H1 (cell line): ENCODE results near the gene ADRB2. TPM values are rescaled to one million over a fixed set of nuclear protein-coding genes. Genes with fewer than 3 reads are reported as not detected.

Experiments used
- CTCF ChIA-PET: fragments of 300-600 bp; sonication (Branson Sonifier 250); formaldehyde crosslinking; loops from one replicate; lab custom pipeline; 2021; ENCODE audit not compliant: partially characterized antibody; lab: Charles Lee
- POLR2A ChIA-PET: fragments of 300-600 bp; sonication (Branson Sonifier 250); formaldehyde crosslinking; loops from one replicate; lab custom pipeline; 2021; ENCODE audit warnings: inconsistent platforms; ENCODE audit not compliant: partially characterized antibody; lab: Charles Lee
- DNase-seq, 2 experiments: peaks; one replicate each; pipeline versions ENCODE4 v3.0.0 to v3.0.0-alpha.2; 2010 to 2022; ENCODE audit warnings: low spot score in 2 of 2, low read depth in 1 of 2, mixed read lengths in 1 of 2
- FAIRE-seq: peaks from 2 replicates; lab custom pipeline; 2011; peaks lifted over from hg19 to GRCh38; lab: Jason Lieb, UNC
- H2AFZ ChIP-seq: 2 replicates; pipeline ENCODE4 v1.8.1; 2012; ENCODE audit warnings: low read length, inconsistent platforms
- H2AK5ac ChIP-seq: 2 replicates; pipeline ENCODE4 v1.6.1; 2013; ENCODE audit warnings: low read depth, low read length
- H2BK120ac ChIP-seq: replicated peaks from 2 replicates; pipeline ENCODE3; 2013; ENCODE audit warnings: low read depth, low read length, inconsistent platforms
- H2BK12ac ChIP-seq: 2 replicates; pipeline ENCODE4 v1.6.1; 2013; ENCODE audit warnings: low read depth, low read length
- H2BK15ac ChIP-seq: 2 replicates; pipeline ENCODE4 v1.6.1; 2013; ENCODE audit warnings: low read length
- H2BK20ac ChIP-seq: 2 replicates; pipeline ENCODE4 v1.6.1; 2013; ENCODE audit warnings: low read length
- H2BK5ac ChIP-seq: 2 replicates; pipeline ENCODE4 v1.6.1; 2013; ENCODE audit warnings: low read depth, low read length
- H3K14ac ChIP-seq: 2 replicates; pipeline ENCODE4 v1.6.1; 2013; ENCODE audit warnings: inconsistent platforms; ENCODE audit not compliant: insufficient read length
- H3K18ac ChIP-seq: 2 replicates; pipeline ENCODE4 v1.6.1; 2013; ENCODE audit warnings: low read length; ENCODE audit errors: extremely low read depth
- H3K23ac ChIP-seq: 2 replicates; pipeline ENCODE4 v1.6.1; 2013; ENCODE audit warnings: inconsistent platforms; ENCODE audit not compliant: insufficient read length
- H3K23me2 ChIP-seq: 2 replicates; pipeline ENCODE4 v1.6.1; 2013; ENCODE audit warnings: low read depth, low read length
- H3K27ac ChIP-seq: 2 replicates; pipeline ENCODE4 v1.6.1; 2011; ENCODE audit warnings: low read depth, low read length, inconsistent platforms
- H3K27me3 ChIP-seq, 4 experiments: replicated peaks in 1 of 4; 1 replicate in 1 of 4; 2 replicates in 3 of 4; pipeline versions ENCODE4 v1.6.1 to v1.8.1; 2011 to 2013; ENCODE audit warnings: low read length in 3 of 4, mild to moderate bottlenecking in 3 of 4, inconsistent platforms in 2 of 4, mixed read lengths in 2 of 4, moderate library complexity in 1 of 4; ENCODE audit not compliant: control insufficient read depth in 3 of 4, insufficient read depth in 3 of 4; ENCODE audit errors: extremely low read depth in 1 of 4
- H3K36me3 ChIP-seq, 4 experiments: 2 replicates each; pipeline versions ENCODE4 v1.6.1 to v1.8.1; 2011 to 2013; ENCODE audit warnings: mild to moderate bottlenecking in 4 of 4, low read length in 3 of 4, moderate library complexity in 2 of 4, control low read depth in 1 of 4, inconsistent platforms in 1 of 4; ENCODE audit not compliant: insufficient read depth in 4 of 4, control insufficient read depth in 2 of 4
- H3K4ac ChIP-seq: replicated peaks from 2 replicates; pipeline ENCODE3; 2013; ENCODE audit warnings: low read length, low read depth, mixed read lengths, inconsistent platforms; ENCODE audit not compliant: insufficient read length
- H3K4me1 ChIP-seq, 4 experiments: replicated peaks in 1 of 4; 1 replicate in 1 of 4; 2 replicates in 3 of 4; pipeline versions ENCODE4 v1.6.1 to v1.8.1; 2011 to 2013; ENCODE audit warnings: low read length in 3 of 4, inconsistent platforms in 2 of 4, mixed read lengths in 1 of 4; ENCODE audit not compliant: insufficient read depth in 4 of 4, control insufficient read depth in 3 of 4
- H3K4me2 ChIP-seq, 2 experiments: 2 replicates each; pipeline versions ENCODE4 v1.6.1 to v1.8.1; 2011 to 2013; ENCODE audit warnings: low read depth in 2 of 2, low read length in 2 of 2, control low read depth in 1 of 2, inconsistent platforms in 1 of 2, mild to moderate bottlenecking in 1 of 2; ENCODE audit not compliant: insufficient read depth in 1 of 2
- H3K4me3 ChIP-seq, 4 experiments: fragments of 200-600, 300-600 bp in 1 of 4; sonication (generic), shearing (Covaris generic), sonication (Bioruptor Twin) in 1 of 4; 2 replicates each; pipeline versions ENCODE4 v1.5.1 to v1.8.1; 2011 to 2016; ENCODE audit warnings: low read length in 4 of 4, low read depth in 3 of 4, control low read depth in 2 of 4, inconsistent platforms in 2 of 4, mild to moderate bottlenecking in 2 of 4, mixed read lengths in 1 of 4, moderate library complexity in 1 of 4; ENCODE audit not compliant: insufficient read depth in 2 of 4; ENCODE audit errors: extremely low read depth in 1 of 4
- H3K56ac ChIP-seq: replicated peaks from 2 replicates; pipeline ENCODE3; 2013; ENCODE audit warnings: low read depth, mild to moderate bottlenecking, mixed read lengths, low read length, inconsistent platforms; ENCODE audit not compliant: insufficient read length
- H3K79me1 ChIP-seq: 2 replicates; pipeline ENCODE4 v1.6.1; 2013; ENCODE audit warnings: low read depth, low read length, control low read depth
- H3K79me2 ChIP-seq, 2 experiments: 2 replicates each; pipeline versions ENCODE4 v1.6.1 to v1.8.1; 2012 to 2013; ENCODE audit warnings: low read length in 2 of 2, mild to moderate bottlenecking in 2 of 2, inconsistent platforms in 1 of 2; ENCODE audit not compliant: insufficient read depth in 2 of 2, control insufficient read depth in 1 of 2
- H3K9ac ChIP-seq, 4 experiments: replicated peaks in 1 of 4; 1 replicate in 1 of 4; 2 replicates in 3 of 4; pipeline versions ENCODE4 v1.6.1 to v1.8.1; 2011 to 2013; ENCODE audit warnings: low read depth in 3 of 4, low read length in 3 of 4, control low read depth in 2 of 4, mild to moderate bottlenecking in 2 of 4, moderate library complexity in 2 of 4, inconsistent platforms in 1 of 4; ENCODE audit errors: extremely low read depth in 1 of 4
- H3K9me3 ChIP-seq, 2 experiments: 2 replicates each; pipeline versions ENCODE4 v1.6.1 to v1.8.1; 2012 to 2013; ENCODE audit warnings: mild to moderate bottlenecking in 2 of 2, moderate library complexity in 2 of 2, control low read depth in 1 of 2, inconsistent platforms in 1 of 2, low read depth in 1 of 2, low read length in 1 of 2, mixed read lengths in 1 of 2; ENCODE audit not compliant: insufficient read depth in 2 of 2
- H4K20me1 ChIP-seq, 2 experiments: replicated peaks in 1 of 2; 2 replicates each; pipeline versions ENCODE3 to v1.8.1; 2011 to 2013; ENCODE audit warnings: inconsistent platforms in 2 of 2, low read length in 2 of 2, mild to moderate bottlenecking in 1 of 2; ENCODE audit not compliant: insufficient read depth in 2 of 2, control insufficient read depth in 1 of 2
- H4K5ac ChIP-seq: 2 replicates; pipeline ENCODE4 v1.6.1; 2013; ENCODE audit warnings: low read length, low read depth, mixed read lengths, inconsistent platforms; ENCODE audit not compliant: insufficient read length
- H4K8ac ChIP-seq: 2 replicates; pipeline ENCODE4 v1.8.0; 2013; ENCODE audit warnings: mild to moderate bottlenecking, moderate library complexity, low read length, inconsistent platforms; ENCODE audit not compliant: insufficient read depth; ENCODE audit errors: extremely low read depth
- H4K91ac ChIP-seq: replicated peaks from 2 replicates; pipeline ENCODE3; 2013; ENCODE audit warnings: low read length, mixed read lengths, inconsistent platforms; ENCODE audit not compliant: insufficient read length
- CBX8 ChIP-seq: fragments of 300-800, 300-1000 bp; sonication (generic); IDR thresholded peaks from 2 replicates; pipeline ENCODE4 v1.7.1; 2016; ENCODE audit warnings: low read depth, low read length, borderline replicate concordance
- CEBPB ChIP-seq: IDR thresholded peaks from 2 replicates; pipeline ENCODE4 v1.6.1; 2012; ENCODE audit warnings: low read depth, low read length
- EGR1 ChIP-seq: IDR thresholded peaks from 2 replicates; pipeline ENCODE4 v1.6.1; 2011; ENCODE audit warnings: low read depth, low read length, borderline replicate concordance
- GTF2F1 ChIP-seq: IDR thresholded peaks from 2 replicates; pipeline ENCODE4 v1.6.1; 2012; ENCODE audit warnings: low read depth, low read length, improper control_type of control experiment, borderline replicate concordance
- NRF1 ChIP-seq: IDR thresholded peaks from 2 replicates; pipeline ENCODE4 v1.6.1; 2011; ENCODE audit warnings: mild to moderate bottlenecking, low read depth, low read length, improper control_type of control experiment
- PHF8 ChIP-seq: fragments of 200-600 bp; sonication (generic); conservative IDR thresholded peaks from 2 replicates; pipeline ENCODE4 v1.7.1; 2012; ENCODE audit warnings: low read depth, mild to moderate bottlenecking, inconsistent platforms, low read length, moderate library complexity
- SAP30 ChIP-seq: fragments of 300-600 bp; sonication (generic); IDR thresholded peaks from 2 replicates; pipeline ENCODE4 v1.7.1; 2012; ENCODE audit warnings: low read length, moderate library complexity, mild to moderate bottlenecking, inconsistent platforms; ENCODE audit not compliant: insufficient read depth, insufficient replicate concordance
- SIN3A ChIP-seq, 2 experiments: IDR thresholded peaks in 1 of 2; conservative IDR thresholded peaks in 1 of 2; 2 replicates each; pipeline ENCODE4 v1.6.1; 2011 to 2012; ENCODE audit warnings: low read length in 2 of 2, improper control_type of control experiment in 1 of 2, low read depth in 1 of 2, mild to moderate bottlenecking in 1 of 2
- TAF1 ChIP-seq: IDR thresholded peaks from 2 replicates; pipeline ENCODE4 v1.6.1; 2011; ENCODE audit warnings: mild to moderate bottlenecking, low read depth, low read length
- TCF12 ChIP-seq: IDR thresholded peaks from 2 replicates; pipeline ENCODE4 v1.6.1; 2011; ENCODE audit warnings: low read depth, mild to moderate bottlenecking, low read length
- WGBS, 2 experiments: shearing (Covaris generic) in 1 of 2; methylation state at CpG; one replicate each; pipeline versions ENCODE4 v1.1.6 to v1.1.7; 2013 to 2015; ENCODE audit warnings: low lambda C conversion rate in 2 of 2, mixed read lengths in 2 of 2, inconsistent platforms in 1 of 2, low coverage in 1 of 2, missing lambda C conversion rate in 1 of 2; ENCODE audit not compliant: insufficient replicate concordance in 2 of 2, insufficient coverage in 1 of 2, insufficient read length in 1 of 2; ENCODE audit errors: extremely low coverage in 1 of 2, missing lambda C conversion rate in 1 of 2; 5-methylcytosine and 5-hydroxymethylcytosine counted together
- polyA plus RNA-seq, 7 experiments: library from polyadenylated mRNA; depleted of rRNA in 3 of 7; stranded (reverse) in 5 of 7; unstranded in 2 of 7; fragments of >200 nt in 5 of 7; fragments of 200-250 nt in 2 of 7; gene quantifications; 1 replicate in 5 of 7; 2 replicates in 1 of 7; 4 replicates in 1 of 7; pipeline versions ENCODE4 v1.2.1 to v1.2.3, GENCODE V29; 2011 to 2013; ENCODE audit warnings: missing spikeins in 2 of 7, mixed read lengths in 2 of 7
- total RNA-seq: library from RNA; stranded (reverse); fragmentation: NEBNext Ultra II Directional; extraction: Animal tissue kit (Norgen Biotek cat#: 25700); gene quantifications from 2 replicates; pipeline ENCODE4 v1.2.1, GENCODE V29; 2021
- TF ChIP-seq, protein P1 (sequence below): IDR thresholded peaks from 2 replicates; pipeline ENCODE4 v1.6.1; 2012; ENCODE audit warnings: inconsistent platforms
- TF ChIP-seq, protein P2 (sequence below): IDR thresholded peaks from 2 replicates; pipeline ENCODE4 v1.6.1; 2012; ENCODE audit warnings: low read length, inconsistent platforms

Gene ADRB2
- total and polyA plus RNA-seq, 2 of the 8 experiments (the other 6 are each of a cell fraction or from before 2014, with no cell fraction given), result 0.65 to 0.77 TPM

DNA sequence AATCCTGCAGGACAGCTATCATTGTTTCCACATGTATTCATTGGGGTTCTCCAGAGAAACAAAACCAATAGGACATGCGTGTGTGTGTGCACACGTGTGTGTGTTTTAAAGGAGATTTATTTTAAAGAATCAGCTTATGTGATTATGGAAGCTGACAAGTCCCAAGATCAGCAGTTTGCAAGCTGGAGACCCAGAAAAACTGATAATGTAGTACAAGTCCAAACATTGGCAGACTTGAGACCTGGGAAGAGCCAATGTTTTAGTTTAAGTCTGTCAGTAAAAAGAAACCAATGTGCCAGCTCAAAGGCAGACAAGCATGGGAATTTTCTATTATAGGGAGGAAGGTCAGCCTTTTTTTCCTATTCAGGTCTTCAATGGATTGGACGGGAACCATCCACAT lies 35.3 kb downstream of the ADRB2 start:
- Histone ChIP-seq H2AFZ (no peak overlapping the region), H3K18ac (no peak overlapping the region)
- no peak for FAIRE-seq
- TF ChIP-seq SIN3A (conservative IDR thresholded peaks at IDR 0.05 in 1 of 2, IDR thresholded peaks at IDR 0.05 in 1 of 2; ENCODE audit: low read depth in 1 of 2, low read length in 2 of 2), result no peak
- no peak for TF ChIP-seq TCF12
- no peak for TF ChIP-seq TAF1
- no peak for TF ChIP-seq SAP30
- no peak for TF ChIP-seq GTF2F1
- no peak for TF ChIP-seq CEBPB
- no peak for TF ChIP-seq CBX8
- TF ChIP-seq NRF1, result no peak
- no peak for TF ChIP-seq PHF8
- TF ChIP-seq, protein P1, sequence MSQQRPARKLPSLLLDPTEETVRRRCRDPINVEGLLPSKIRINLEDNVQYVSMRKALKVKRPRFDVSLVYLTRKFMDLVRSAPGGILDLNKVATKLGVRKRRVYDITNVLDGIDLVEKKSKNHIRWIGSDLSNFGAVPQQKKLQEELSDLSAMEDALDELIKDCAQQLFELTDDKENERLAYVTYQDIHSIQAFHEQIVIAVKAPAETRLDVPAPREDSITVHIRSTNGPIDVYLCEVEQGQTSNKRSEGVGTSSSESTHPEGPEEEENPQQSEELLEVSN, result no peak
- no peak for TF ChIP-seq EGR1
- TF ChIP-seq, protein P2, sequence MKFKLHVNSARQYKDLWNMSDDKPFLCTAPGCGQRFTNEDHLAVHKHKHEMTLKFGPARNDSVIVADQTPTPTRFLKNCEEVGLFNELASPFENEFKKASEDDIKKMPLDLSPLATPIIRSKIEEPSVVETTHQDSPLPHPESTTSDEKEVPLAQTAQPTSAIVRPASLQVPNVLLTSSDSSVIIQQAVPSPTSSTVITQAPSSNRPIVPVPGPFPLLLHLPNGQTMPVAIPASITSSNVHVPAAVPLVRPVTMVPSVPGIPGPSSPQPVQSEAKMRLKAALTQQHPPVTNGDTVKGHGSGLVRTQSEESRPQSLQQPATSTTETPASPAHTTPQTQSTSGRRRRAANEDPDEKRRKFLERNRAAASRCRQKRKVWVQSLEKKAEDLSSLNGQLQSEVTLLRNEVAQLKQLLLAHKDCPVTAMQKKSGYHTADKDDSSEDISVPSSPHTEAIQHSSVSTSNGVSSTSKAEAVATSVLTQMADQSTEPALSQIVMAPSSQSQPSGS, result no peak

More for the DNA sequence above, 35.3 kb downstream of the ADRB2 start:
- no peak overlapping the region for H2BK12ac ChIP-seq
- H2BK120ac ChIP-seq, result no peak overlapping the region
- H4K5ac ChIP-seq, result no peak overlapping the region
- H3K14ac ChIP-seq, result no peak overlapping the region
- no peak overlapping the region for H2BK20ac ChIP-seq
- DNase-seq, result no peak
- no peaks in the 10 kb centered on the region for H3K36me3 ChIP-seq
- H3K27ac ChIP-seq, result no peak overlapping the region
- no peak overlapping the region for H3K23ac ChIP-seq
- no peaks in the 10 kb centered on the region for H3K79me2 ChIP-seq
- no peak overlapping the region for H2BK5ac ChIP-seq
- no peaks in the 10 kb centered on the region for H3K79me1 ChIP-seq
- H3K9ac ChIP-seq, result no peak overlapping the region
- H4K8ac ChIP-seq, result no peak overlapping the region
- H3K4me3 ChIP-seq, result no peak overlapping the region
- no peak overlapping the region for H2AK5ac ChIP-seq
- ChIA-PET POLR2A (no interaction called here), CTCF (interaction anchor here (0.7 to 2.4 kb wide), 8 partner anchors 13 to 253 kb away, joined by 3 to 7 read pairs (median 3); no protein-coding TSS in a partner anchor)
- H3K4ac ChIP-seq, result no peak overlapping the region
- no peak overlapping the region for H4K91ac ChIP-seq
- H3K4me2 ChIP-seq, result no peak overlapping the region
- no peaks in the 10 kb centered on the region for H4K20me1 ChIP-seq
- H3K23me2 ChIP-seq, result no peaks in the 10 kb centered on the region
- no peaks in the 10 kb centered on the region; a peak in 1 of 7 replicates for H3K4me1 ChIP-seq
- H3K27me3 ChIP-seq, result no peaks in the 10 kb centered on the region
- no peak overlapping the region for H3K56ac ChIP-seq
- no peaks in the 10 kb centered on the region for H3K9me3 ChIP-seq
- no peak overlapping the region for H2BK15ac ChIP-seq
- 88% methylated on average over 3 of the region's 3 CpGs; no CpG with 5 or more reads in 1 of the 2 experiments for WGBS, 2 experiments
